Suppressor macrophage (primary cell): ENCODE measurements around the gene TMPRSS13.
"Not testable (repeated sequence)": the region's sequence is repeated elsewhere in the genome, so short reads cannot be mapped to it uniquely, and the experiment has no call there.

ENCODE experiments used
- DNase-seq, 4 experiments: peaks; one replicate each; pipeline ENCODE4 v3.0.0-alpha.2; 2020 to 2022

Gene TMPRSS13

DNA sequence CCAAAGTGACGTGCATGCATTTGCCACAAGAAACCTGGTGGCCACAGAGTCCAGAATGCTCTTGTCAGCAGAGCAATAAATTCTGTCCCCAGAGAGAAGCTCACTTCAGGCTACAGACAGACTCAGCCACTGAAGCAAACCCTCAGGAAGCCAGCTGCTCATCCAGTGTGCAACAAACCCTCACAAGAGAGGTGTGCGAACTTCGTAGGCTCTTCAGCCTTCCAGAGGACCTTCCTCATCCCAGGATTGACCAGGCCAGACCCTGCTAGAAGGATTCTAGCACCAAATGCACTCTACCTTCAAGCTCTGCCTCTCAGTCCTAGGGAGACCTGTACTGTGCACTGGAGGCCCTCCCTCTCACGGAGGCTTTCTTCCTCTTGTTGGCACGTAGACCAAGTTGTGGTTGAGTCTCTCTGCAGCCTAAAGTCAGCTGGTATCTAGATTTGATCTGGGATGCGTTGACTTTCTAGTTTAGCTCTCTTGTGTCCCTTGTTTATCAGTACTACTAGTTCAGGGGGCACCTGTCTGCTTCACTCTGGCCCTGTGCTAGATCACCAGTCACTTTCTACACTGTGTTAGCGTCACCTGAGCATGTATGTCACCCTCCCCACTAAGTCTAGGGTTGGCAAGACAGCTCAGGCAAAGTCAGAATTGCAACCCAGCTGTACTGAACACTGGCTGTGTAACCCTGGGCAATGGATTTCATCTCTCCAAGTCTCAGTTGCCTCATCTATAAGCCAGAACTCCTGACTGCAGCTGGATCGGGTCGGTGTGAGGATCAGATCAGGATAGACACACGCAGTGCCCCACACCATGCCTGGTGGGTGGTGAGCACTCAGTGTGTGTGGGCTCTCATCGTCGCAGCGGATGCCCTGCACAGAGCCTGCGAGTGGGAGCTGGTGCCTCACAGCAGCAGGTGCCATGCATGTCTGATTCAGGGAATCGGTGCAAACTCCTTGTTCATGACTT lies 22.1 kb upstream of the TMPRSS13 start:
- DNase-seq = peak; percentile 24 to 68 (median 59)

DNA sequence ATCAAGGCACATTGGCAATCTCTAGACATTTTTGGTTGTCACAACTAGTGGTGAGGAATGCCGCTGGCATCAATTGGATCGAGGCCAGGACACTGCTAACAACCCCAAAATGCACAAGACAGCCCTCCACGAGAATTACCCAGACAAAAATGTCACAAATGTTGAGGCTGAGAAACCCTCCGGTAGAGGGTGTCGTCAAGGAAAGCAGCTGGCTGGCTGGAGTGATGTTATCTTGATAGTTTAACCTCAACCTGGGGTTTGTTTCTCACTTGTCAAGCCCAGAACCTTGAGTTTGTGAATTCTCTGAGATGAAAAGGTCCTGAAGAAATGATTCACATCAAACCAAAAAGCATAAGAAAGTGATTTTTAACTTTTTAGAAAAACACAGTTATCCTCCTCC lies 21.1 kb upstream of the TMPRSS13 start:
- peak; percentile 31 to 58 (median 52) for DNase-seq

DNA sequence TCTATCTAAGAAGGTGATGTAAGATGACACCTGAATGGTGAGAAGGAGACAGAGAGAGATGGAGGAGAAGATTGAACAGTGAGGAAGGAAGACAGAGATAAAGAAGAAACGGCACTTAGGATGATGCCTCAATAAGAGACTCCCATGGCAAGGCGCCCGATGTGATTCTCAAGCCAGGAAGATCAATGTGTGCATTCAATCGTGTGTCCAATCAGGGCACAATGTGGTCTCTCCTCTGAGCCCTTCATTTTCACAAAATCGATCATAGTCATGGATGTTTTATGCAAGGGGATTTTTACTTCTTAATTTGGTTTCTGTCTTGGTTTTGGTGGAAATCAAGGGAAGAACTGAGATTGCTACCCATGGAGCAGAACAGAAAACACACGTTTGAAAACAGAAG lies 19.9 kb upstream of the TMPRSS13 start:
- DNase-seq = no peak

DNA sequence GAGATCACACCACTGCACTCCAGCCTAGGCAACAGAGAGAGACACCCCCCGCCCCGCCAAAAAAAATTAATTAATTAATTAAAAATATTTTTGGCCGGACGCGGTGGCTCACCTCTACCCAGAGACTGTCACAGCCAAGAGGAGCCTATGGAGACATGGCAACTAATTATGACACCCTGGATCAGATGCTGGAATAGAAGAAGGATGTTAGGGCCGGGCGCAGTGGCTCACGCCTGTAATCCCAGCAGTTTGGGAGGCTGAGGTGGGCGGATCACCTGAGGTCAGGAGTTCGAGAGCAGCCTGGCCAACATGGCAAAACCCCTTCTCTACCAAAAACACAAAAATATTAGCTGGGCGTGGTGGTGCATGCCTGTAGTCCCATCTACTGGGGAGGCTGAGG lies 19.3 kb upstream of the TMPRSS13 start:
- not testable (repeated sequence) for DNase-seq

DNA sequence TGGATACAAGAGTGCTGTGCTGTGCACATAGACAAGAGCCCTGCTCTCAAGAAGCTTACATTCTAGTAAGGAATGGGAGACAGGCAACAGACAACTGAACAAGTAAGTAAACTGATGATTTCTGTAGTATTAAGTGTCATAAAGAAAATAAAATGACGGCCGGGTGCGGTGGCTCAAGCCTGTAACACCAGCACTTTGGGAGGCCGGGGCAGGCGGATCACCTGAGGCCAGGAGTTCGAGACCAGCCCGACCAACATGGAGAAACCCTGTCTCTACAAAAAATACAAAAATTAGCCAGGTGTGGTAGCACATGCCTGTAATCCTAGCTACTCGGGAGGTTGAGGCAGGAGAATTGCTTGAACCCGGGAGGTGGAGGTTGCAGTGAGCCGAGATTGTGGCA lies 18.5 kb upstream of the TMPRSS13 start:
- DNase-seq = not testable (repeated sequence)

DNA sequence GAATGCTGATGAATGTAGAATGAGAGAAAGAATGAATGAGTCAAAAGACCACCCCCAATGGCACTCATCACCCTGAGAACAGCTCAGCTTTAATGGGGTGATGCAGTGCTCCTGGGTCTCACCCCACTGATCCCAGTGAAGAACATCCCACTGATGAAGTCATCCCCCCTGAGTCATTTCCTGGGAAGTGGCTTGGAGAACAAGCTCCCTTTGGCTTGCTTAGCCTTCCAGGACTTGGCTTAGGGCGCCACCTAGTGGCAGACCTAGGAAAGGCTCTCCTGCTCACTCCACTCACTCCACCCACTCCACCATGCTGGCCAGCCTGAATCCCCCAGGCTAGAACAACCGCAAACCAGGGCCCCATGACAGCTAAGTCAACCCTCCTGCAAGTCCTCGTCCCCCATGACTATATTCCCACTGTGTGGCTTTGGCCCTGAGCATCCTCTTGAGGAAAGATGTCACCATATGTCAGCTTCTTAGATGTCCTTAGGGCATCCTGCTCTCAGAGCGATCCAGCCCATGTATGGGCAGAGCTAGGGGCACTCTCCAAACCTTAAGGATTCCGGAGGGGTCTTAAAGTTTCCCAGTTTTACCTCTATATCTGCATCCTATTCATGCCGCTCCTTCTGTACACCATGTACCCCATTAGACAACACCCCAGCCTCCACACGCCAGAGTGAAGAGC lies 17.8 kb upstream of the TMPRSS13 start:
- DNase-seq = peak; percentile 95 to 96 (median 95)

DNA sequence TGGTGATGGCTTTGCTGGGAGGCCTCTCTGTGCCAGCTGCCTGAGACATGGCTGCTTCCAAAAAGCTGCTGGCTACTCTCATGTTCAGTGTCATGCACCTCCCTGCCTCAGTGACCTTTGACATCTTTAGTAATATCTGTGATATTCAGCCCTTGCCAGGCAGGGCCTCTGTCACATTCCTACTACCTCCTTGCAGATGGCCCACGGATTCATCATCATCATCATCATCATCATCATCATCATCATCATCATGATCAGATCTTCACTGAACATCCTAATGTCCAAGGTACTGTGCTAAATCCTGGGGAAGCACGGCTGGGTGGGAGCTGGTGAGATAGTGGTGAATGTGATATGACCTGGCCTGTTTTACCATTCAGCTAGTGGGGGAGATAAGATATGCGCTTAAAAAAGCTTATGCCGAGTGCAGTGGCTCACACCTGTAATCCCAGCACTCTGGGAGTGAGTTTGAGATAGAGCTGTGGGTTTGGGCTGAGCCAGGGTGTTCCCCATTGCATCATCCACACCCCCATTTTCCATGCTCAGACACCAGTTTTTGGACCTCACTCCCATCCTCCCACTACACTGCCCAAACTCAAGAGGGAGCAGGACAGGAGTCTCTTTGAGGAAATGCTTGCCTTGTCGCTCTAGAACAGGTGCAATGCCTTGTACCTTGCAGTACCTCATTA lies 17.1 kb upstream of the TMPRSS13 start:
- peak in 1 of 4 experiments; percentile 19 for DNase-seq

DNA sequence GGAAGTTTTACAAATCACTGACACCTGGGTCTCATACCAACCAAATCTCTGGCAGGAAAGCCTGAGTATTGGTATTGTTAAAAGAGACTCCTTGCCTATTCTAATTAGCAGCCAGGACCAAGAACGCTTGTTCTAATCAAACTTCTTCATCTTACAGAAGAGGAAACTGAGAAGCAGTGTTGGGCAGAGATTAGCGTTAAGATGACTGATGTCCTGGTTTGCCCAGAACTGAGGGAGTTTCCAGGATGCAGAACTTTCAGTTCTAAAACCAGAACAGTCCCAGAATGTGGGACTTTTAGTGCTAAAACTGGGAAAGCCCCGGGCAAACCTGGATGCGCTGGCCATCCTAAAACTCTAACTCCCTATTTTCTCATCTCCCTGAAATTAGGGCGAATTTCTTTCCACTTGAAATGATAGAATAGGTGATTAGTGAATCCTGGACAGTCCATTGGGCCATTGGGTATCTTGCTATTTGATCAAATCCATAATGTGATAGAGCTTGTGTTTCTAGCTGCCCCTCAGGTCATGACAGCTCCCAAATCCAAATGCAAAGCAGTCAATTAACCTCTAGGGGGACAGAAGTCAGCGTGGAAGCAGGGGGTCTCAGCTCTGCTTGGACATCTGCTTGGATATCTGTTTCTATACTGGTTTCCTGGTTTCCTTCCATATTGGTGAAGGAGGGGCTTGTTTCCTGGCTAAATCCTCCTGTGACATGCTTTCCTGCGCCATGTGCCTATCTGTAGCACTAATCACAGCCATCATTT lies 16.0 kb upstream of the TMPRSS13 start:
- DNase-seq = peak in 3 of 4 experiments; percentile 53 to 60 (median 60)

DNA sequence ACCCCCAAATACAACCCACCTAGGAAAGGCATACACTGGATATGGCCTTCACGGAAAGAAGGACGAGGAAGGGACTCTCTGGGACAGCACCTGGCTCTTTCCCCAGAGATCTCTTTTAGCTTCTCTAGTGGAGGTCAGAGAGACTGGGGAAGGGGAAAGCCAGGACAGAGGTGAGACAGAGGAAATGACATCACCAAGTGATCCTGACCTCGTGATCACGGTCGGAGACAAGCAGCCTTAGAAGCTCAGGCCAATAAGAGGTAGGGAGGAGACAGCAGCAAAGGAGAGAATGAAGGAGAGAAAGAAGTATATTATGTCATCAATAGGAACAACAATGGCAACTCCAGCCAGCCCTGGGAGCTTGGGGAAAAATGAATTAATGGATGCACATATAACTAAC lies 15.4 kb upstream of the TMPRSS13 start:
- DNase-seq = no peak

DNA sequence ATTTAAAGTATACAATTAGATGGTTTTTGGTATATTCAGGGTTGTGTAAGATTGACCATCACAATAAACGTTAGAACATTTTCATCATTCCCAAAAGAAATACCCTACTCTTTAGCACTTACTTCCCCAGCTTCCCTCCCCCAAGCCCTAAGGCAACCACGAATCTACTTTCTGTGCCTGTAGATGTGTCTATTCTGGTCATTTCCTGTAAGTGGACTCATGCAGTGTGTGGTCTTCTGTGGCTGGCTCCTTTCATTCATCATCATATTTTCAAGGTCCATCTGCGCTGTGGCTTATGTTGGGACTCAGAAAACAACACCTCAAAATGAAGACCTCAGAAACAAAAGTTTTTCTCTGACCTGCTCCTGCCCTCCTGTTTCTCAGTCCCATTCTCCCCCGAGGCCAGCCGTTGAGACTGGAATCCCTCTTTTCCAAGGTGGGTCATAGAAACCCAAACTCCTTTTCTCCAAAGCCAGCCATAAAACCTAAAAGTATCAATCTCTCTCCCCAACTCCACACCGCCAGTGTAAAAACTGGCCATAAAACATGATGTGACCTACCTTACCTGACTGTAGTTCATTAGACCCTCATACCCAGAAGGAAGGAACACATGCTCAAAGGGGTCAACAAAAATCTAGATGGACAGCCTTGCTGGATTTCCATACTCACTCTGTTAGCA lies 12.9 kb upstream of the TMPRSS13 start:
- no peak for DNase-seq

DNA sequence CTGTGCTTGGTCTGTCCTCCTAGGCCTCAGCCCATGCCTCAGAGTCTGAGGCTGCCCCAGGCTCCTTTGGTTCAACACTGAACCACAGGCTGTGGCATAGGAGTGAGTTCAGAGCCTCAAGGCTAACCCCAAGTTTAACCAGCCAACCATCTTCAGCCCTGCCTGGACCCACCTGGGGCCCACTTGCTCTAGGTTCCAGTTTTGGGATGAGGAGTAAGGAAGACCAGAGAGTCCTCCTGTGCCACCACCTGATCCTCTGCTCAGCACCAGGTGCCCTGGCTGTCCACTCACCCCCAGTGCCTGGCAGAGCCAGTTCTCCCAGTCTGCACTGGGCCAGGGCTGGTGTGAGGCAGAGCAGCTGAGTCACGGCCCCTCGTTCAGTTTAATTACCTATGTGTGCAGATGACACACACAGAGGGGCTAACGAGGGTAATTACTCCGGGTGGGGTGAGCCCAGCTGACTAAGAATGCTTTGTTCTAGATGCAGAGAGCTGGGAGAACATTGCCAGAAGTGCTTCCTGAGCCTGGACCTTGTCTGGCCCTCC lies 12.0 kb upstream of the TMPRSS13 start:
- no peak for DNase-seq

DNA sequence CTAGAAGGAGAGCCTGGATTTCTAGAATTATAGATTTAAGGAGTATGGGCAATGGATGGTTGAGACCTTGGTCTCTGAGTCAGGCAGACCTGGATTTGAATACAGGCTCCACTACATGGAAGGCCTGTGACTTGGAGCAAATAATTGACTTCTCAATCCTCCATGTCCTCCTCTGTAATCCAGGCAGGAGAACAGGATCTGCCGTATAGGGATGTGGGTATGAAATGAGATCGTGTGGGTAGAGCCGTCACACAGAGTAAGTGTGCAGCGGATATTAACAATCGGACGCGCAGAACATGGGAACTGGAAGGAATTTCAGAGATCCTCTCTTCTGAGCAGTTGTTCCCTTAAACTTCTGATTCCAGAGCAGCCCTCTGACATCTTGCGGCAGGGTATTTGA lies 11.5 kb upstream of the TMPRSS13 start:
- no peak for DNase-seq

DNA sequence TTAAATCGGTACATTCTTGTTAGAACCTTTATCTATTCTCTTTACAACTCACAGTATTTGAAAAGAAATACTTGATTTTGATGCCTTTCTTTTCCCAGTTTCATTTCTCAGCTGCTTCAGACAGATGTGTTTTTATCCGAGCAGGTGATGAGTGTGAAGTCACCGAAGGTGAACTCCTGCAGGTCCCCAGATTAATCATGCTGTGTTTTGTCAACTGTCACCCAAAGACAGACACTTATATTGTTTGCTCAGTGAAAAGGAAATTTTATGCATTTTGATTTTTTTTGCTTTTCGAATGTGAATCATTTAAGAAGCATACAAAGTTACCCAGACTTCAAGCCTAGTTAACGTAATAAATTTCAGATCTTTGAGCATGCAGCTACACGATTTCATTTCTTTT lies 7.8 kb upstream of the TMPRSS13 start:
- no peak for DNase-seq

DNA sequence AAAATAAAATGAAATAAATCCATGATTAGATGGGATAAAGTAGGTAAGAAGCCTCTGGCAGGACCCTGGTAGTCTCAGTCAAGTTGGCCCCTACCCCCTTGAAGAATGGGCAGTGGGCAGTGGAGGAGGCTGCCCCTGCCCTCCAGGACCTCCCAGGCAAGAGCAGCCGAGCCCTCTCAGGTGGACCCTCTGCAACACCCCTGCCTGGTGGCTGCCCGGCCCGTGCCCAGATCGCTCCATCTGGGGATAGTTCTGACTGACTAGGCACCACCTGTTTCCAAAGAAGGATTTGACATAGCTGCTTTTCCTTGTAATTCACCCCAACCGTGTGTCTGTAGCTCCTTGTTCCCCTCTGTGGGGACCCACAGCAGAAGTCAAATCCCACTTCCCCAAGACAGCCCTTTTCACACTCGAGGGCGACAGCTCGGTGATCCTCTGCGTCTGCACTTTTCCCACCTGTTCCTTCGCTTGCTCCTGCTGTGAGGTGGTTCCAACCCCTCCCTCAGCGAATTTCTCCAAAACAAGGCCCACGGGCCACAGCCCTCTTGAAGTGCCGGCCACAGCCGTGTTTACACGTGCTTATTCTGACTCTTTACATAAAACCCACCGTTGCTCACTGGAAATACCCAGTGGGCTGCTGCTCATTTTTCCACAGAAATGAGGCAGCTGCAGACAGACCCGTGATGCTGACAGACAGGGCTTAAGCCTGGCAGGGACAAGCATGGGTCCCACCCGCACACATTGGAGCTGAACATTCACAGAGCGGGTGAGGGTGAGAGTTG lies 5.5 kb upstream of the TMPRSS13 start:
- DNase-seq = no peak

DNA sequence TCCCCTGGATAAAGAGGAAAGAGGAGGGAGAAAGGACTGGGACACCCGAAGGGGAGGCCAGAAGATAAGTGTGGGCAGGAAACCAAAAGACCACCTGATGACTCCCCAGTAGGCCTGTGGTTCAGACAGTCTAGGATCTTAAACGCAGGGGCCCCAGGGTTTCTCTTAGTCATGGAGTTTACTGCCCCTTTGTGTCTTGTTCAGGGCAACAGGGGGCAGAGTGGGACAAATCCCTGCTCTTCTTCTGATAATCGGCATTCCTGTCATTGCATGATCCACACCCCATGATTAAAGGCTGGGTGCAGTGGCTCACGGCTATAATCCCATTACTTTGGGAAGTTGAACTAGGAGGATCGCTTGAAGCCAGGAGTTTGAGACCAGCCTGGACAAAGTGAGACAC lies 4.7 kb upstream of the TMPRSS13 start:
- no peak for DNase-seq

DNA sequence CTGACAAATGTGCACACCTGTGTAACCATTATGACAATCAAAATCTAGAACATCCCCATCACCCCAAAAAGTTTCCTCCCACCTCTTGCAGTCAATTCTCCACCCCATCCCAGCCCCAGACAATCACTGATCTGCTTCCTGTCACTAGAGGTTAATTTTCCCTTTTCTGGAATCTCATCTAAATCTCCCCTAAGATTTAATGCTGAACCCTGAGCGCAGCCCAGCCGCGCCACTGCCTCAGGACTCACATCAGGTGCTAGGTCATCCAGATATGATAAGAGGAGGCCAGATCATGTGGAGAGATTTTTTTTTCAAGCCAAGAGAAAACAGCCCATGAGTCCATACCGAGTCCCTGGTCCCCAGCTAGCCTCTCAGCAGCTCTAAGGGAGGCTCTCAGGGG lies 4.3 kb upstream of the TMPRSS13 start:
- DNase-seq = no peak

DNA sequence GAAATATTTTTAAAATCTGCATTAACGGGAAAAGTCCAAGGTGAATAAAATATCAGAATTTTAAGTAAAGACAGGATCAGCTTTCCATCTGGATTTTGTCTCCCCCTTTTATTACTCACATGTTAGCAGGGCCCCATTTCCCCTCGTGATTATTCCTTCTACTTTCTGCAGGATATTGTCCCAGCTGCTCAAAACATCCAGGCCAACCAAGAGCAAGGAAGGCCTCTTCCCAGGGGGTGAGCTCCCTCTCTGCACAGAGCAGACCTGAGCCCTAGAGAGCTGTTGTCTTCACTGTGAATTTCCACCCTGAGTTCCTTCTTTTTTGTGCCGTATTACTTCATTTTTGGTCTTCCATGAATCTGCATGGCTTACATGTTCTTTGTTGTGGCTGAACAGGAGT lies 3.7 kb upstream of the TMPRSS13 start:
- DNase-seq = peak in 2 of 4 experiments; percentile 20 to 28

DNA sequence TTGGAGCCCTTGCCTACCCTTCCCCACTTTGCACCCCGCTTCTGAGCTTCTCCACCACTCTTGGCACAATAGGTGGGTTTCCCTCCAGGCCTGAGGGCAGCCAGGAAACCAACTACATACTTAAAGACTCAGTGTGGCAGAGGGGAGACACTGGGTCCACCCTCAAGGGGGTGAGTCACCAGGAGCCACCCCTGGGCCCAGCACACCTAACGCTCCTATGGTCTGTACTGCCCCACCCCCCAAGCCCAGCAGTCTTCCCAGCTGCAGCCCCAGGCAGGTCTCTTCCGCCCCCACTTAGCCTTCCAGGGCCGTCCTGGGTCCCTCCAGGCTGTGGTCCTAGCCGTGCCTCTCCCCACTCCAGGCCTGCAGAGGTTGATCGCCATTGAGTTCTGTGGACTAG lies 3.2 kb upstream of the TMPRSS13 start:
- DNase-seq = no peak

DNA sequence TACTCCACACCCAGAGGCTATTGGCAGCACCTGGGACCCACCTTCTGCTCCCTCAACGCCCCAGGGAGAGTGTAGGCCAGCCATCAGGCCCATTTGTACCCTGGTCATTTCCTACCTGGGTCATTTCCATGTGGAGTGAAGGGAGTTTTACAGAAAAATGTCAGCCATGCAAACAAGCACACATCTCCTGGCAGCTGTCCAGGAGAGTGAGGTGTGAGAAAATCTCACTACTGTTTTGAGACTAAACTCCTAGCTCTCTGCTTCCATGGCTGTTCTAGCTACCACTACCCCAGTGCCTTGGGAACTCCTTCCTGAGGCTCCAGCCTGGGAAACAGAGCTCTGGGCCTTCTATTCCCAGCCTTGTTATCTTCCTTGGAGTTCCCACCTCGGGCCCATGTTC lies 2.8 kb upstream of the TMPRSS13 start:
- no peak for DNase-seq

DNA sequence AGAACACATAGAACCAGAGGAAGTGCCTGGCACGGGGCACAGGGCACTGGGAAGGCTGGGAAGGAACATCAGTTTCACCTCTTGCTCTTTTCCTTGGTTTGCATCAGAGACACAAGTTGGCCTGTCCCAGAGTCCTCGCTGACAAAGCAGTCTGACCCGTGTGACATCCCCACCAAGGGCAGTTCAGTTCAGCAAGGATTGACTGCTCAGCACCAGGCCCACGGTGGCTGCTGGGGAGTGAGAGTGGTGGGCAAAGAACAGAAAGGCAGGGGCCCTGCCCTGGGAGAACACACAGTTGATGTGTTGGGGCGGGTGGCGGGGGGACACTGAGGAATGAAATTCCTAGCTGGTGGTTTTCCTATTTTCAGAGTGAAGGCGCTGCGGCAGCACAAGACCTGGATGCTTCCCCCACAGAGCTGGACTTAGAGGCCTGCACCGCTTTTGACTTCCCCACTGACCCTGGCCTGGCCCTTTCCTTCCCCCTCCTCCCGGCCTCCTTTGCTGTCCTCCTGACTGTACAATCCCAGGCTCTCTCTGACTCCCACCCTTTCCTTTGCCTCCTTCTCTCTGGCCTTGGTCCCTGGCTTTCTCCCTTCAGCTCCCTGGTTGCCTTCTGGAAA lies 2.2 kb upstream of the TMPRSS13 start:
- peak in 1 of 4 experiments; percentile 15 for DNase-seq
